HepG2 (cell line): Measurements from ENCODE around the gene RBBP8NL. TPM values are rescaled to one million over a fixed set of nuclear protein-coding genes. Genes with fewer than 3 reads are reported as not detected.

Experiments
- ADNP ChIP-seq: sonication (generic); formaldehyde crosslinking; IDR thresholded peaks from 2 replicates; pipeline ENCODE4 v1.4.0; 2020; ENCODE audit warnings: missing genetic modification reagents
- DRAP1 ChIP-seq: IDR thresholded peaks from 2 replicates; pipeline ENCODE4 v1.6.1; 2016; ENCODE audit warnings: missing genetic modification reagents, missing compliant biosample characterization
- EP300 ChIP-seq, 3 experiments: sonication (generic) in 1 of 3; formaldehyde crosslinking in 1 of 3; IDR thresholded peaks; 2 replicates each; pipeline versions ENCODE4 v1.5.1 to v1.6.1; 2011 to 2020; ENCODE audit warnings: low read depth in 2 of 3, low read length in 2 of 3, borderline replicate concordance in 1 of 3, improper control_type of control experiment in 1 of 3, mild to moderate bottlenecking in 1 of 3, missing genetic modification reagents in 1 of 3, moderate library complexity in 1 of 3
- HNRNPK ChIP-seq: fragments of 200-400 bp; formaldehyde crosslinking; IDR thresholded peaks from 2 replicates; pipeline ENCODE4 v1.6.1; 2018; ENCODE audit warnings: low read length, low read depth, moderate library complexity, mild to moderate bottlenecking; ENCODE audit not compliant: poor library complexity, severe bottlenecking
- HOXD1 ChIP-seq: sonication (generic); formaldehyde crosslinking; IDR thresholded peaks from 2 replicates; pipeline ENCODE4 v1.5.0; 2020; ENCODE audit warnings: missing genetic modification reagents
- KDM5B ChIP-seq: sonication (generic); formaldehyde crosslinking; IDR thresholded peaks from 2 replicates; pipeline ENCODE4 v1.4.0; 2020; ENCODE audit warnings: missing genetic modification reagents, mild to moderate bottlenecking, borderline replicate concordance
- MTERF4 ChIP-seq: sonication (generic); formaldehyde crosslinking; IDR thresholded peaks from 2 replicates; pipeline ENCODE4 v1.8.0; 2023; ENCODE audit warnings: mild to moderate bottlenecking, missing genetic modification reagents
- NFE2L2 ChIP-seq: fragments of 150-350 bp; IDR thresholded peaks from 2 replicates; pipeline ENCODE4 v1.6.1; 2014; ENCODE audit warnings: low read length
- RBM39 ChIP-seq: fragments of 200-400 bp; formaldehyde crosslinking; IDR thresholded peaks from one replicate; pipeline ENCODE4 v1.6.1; 2018; ENCODE audit warnings: antibody characterized with exemption, mild to moderate bottlenecking, low read depth, low read length; ENCODE audit not compliant: poor library complexity, severe bottlenecking
- RELA ChIP-seq: sonication (generic); formaldehyde crosslinking; IDR thresholded peaks from 2 replicates; pipeline ENCODE4 v1.4.0; 2020; ENCODE audit warnings: missing genetic modification reagents
- REXO4 ChIP-seq: sonication (generic); formaldehyde crosslinking; IDR thresholded peaks from 2 replicates; pipeline ENCODE4 v1.8.0; 2022; ENCODE audit warnings: missing genetic modification reagents, mild to moderate bottlenecking, borderline replicate concordance
- RFX1 ChIP-seq: fragments of 450-650 bp; IDR thresholded peaks from 2 replicates; pipeline ENCODE4 v1.6.1; 2017
- RXRA ChIP-seq: sonication (generic); formaldehyde crosslinking; IDR thresholded peaks from 2 replicates; pipeline ENCODE4 v1.5.1; 2020; ENCODE audit warnings: missing genetic modification reagents
- SIN3B ChIP-seq: fragments of 150-350 bp; IDR thresholded peaks from 2 replicates; pipeline ENCODE4 v1.6.1; 2014; ENCODE audit warnings: low read length
- STAG1 ChIP-seq: sonication (generic); formaldehyde crosslinking; IDR thresholded peaks from 2 replicates; pipeline ENCODE4 v1.4.0; 2020; ENCODE audit warnings: missing genetic modification reagents
- ZNF143 ChIP-seq: sonication (generic); formaldehyde crosslinking; IDR thresholded peaks from 2 replicates; pipeline ENCODE4 v1.4.0; 2020; ENCODE audit warnings: missing genetic modification reagents
- ZNF235 ChIP-seq: sonication (generic); formaldehyde crosslinking; IDR thresholded peaks from 2 replicates; pipeline ENCODE4 v1.8.1; 2023; ENCODE audit warnings: mild to moderate bottlenecking, missing genetic modification reagents, borderline replicate concordance
- ZNF275 ChIP-seq: sonication (generic); formaldehyde crosslinking; IDR thresholded peaks from 2 replicates; pipeline ENCODE4 v1.8.0; 2022; ENCODE audit warnings: missing genetic modification reagents, mild to moderate bottlenecking, inconsistent platforms, borderline replicate concordance
- ZNF317 ChIP-seq: sonication (generic); formaldehyde crosslinking; IDR thresholded peaks from 2 replicates; pipeline ENCODE4 v1.5.0; 2020; ENCODE audit warnings: mild to moderate bottlenecking, missing genetic modification reagents
- ZNF451 ChIP-seq: sonication (generic); formaldehyde crosslinking; IDR thresholded peaks from 2 replicates; pipeline ENCODE4 v1.5.0; 2020; ENCODE audit warnings: mild to moderate bottlenecking, missing genetic modification reagents
- ZNF619 ChIP-seq: sonication (generic); formaldehyde crosslinking; IDR thresholded peaks from 2 replicates; pipeline ENCODE4 v1.4.0; 2020; ENCODE audit warnings: mild to moderate bottlenecking, missing genetic modification reagents
- ZNF740 ChIP-seq: sonication (generic); formaldehyde crosslinking; IDR thresholded peaks from 2 replicates; pipeline ENCODE4 v1.4.0; 2020; ENCODE audit warnings: missing genetic modification reagents
- ZNF766 ChIP-seq: sonication (generic); formaldehyde crosslinking; IDR thresholded peaks from 2 replicates; pipeline ENCODE4 v1.5.0; 2020; ENCODE audit warnings: missing genetic modification reagents, borderline replicate concordance
- polyA plus RNA-seq, 8 experiments: library from polyadenylated mRNA; depleted of rRNA in 3 of 8; stranded (reverse) in 7 of 8; unstranded in 1 of 8; fragments of >200 nt; fragmentation: Illumina TruSeq in 4 of 8; extraction: Trizol in 4 of 8; gene quantifications; 2 replicates each; pipeline versions ENCODE4 v1.2.1 to v1.2.3, GENCODE V29; 2011 to 2016; ENCODE audit warnings: low read depth in 4 of 8, missing spikeins in 1 of 8, mixed read lengths in 1 of 8; ENCODE audit not compliant: insufficient read depth in 1 of 8
- total RNA-seq, 5 experiments: library from RNA; depleted of rRNA; stranded (reverse); fragments of >200 nt; fragmentation: Illumina TruSeq; extraction: Trizol; gene quantifications; 2 replicates each; pipeline ENCODE4 v1.2.3, GENCODE V29; 2016; ENCODE audit warnings: low read depth in 1 of 5
- TF ChIP-seq, protein P1 (sequence below): sonication (generic); formaldehyde crosslinking; IDR thresholded peaks from 2 replicates; pipeline ENCODE4 v1.4.0; 2020; ENCODE audit warnings: missing genetic modification reagents; ENCODE audit errors: not compliant biosample characterization

The RBBP8NL gene
- total and polyA plus RNA-seq, 2 of the 13 experiments (the other 11 are each of a cell fraction or from before 2014, with no cell fraction given), result 0.69 to 0.86 TPM

GRCh38 chr20:62382306-62383198 lies 44.8 kb downstream of the RBBP8NL start (continued):
- peak in 1 of 2 experiments; percentile 58; a peak in 1 of 4 replicates for TF ChIP-seq EP300 (IDR thresholded peaks at IDR 0.05; ENCODE audit: low read depth in 2 of 2, low read length in 2 of 2)
- peak; percentile 58 for TF ChIP-seq EP300 (CRISPR knock-in tag; IDR thresholded peaks at IDR 0.05; ENCODE audit: borderline replicate concordance)
- no peak for TF ChIP-seq ZNF317 (CRISPR knock-in tag)
- TF ChIP-seq KDM5B, result peak; percentile 81
- no peak for TF ChIP-seq ZNF143 (CRISPR knock-in tag)
- TF ChIP-seq ZNF766 (CRISPR knock-in tag), result no peak; the same call in 1 of the 2 replicates
- TF ChIP-seq REXO4, result no peak
- TF ChIP-seq DRAP1 (CRISPR knock-in tag), result peak; percentile 56; the same call in 1 of the 2 replicates
- TF ChIP-seq HNRNPK, result no peak
- TF ChIP-seq, protein P1, sequence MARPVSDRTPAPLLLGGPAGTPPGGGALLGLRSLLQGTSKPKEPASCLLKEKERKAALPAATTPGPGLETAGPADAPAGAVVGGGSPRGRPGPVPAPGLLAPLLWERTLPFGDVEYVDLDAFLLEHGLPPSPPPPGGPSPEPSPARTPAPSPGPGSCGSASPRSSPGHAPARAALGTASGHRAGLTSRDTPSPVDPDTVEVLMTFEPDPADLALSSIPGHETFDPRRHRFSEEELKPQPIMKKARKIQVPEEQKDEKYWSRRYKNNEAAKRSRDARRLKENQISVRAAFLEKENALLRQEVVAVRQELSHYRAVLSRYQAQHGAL, result no peak
- TF ChIP-seq ZNF451 (CRISPR knock-in tag), result 0 out of 2 replicates have a peak, but pooled peaks have one; percentile 29
- no peak for TF ChIP-seq MTERF4 (CRISPR knock-in tag)
- TF ChIP-seq RELA (CRISPR knock-in tag), result no peak; the same call in 1 of the 2 replicates
- peak; percentile 96 for TF ChIP-seq STAG1 (CRISPR knock-in tag)
- TF ChIP-seq HOXD1 (CRISPR knock-in tag), result peak; percentile 85; the same call in 1 of the 2 replicates
- TF ChIP-seq RXRA, result peak; percentile 57; the same call in 1 of the 2 replicates
- 0 out of 2 replicates have a peak, but pooled peaks have one; percentile 60 for TF ChIP-seq SIN3B
- peak; percentile 67 for TF ChIP-seq RBM39
- no peak for TF ChIP-seq ZNF275 (CRISPR knock-in tag)
- TF ChIP-seq RFX1, result no peak
- TF ChIP-seq ZNF619 (CRISPR knock-in tag), result 0 out of 2 replicates have a peak, but pooled peaks have one; percentile 52
- TF ChIP-seq ZNF740 (CRISPR knock-in tag), result peak; percentile 80
- TF ChIP-seq NFE2L2, result no peak
- no peak for TF ChIP-seq ADNP (CRISPR knock-in tag)
- peak; percentile 38; the same call in 1 of the 2 replicates for TF ChIP-seq ZNF235
